K562 (cell line): Measurements from ENCODE around the gene ZNF138. TPM values are rescaled to one million over a fixed set of nuclear protein-coding genes. Genes with fewer than 3 reads are reported as not detected.

ENCODE experiments used
- ATAC-seq: fragments of 200-7000 bp; cut with Tn5 transposase; 3 replicates; pipeline ENCODE4 v1.9.1; 2020; ENCODE audit warnings: moderate library complexity
- BruUV-seq: library from RNA; stranded (reverse); fragments of 400-500 nt; replicated peaks from 2 replicates; lab custom pipeline; 2021; lab: Mats Ljungman, UMichigan
- CTCF ChIA-PET: fragments of 300-600 bp; formaldehyde crosslinking; extraction: SDS; loops from one replicate; lab custom pipeline; 2021; ENCODE audit warnings: low intra/inter-chr PET ratio; lab: Yijun Ruan, JAX
- POLR2A ChIA-PET: fragments of 300-600, 350-650 bp; sonication (Branson Sonifier 250); formaldehyde crosslinking; extraction: SDS; loops from one replicate; lab custom pipeline; 2021; ENCODE audit warnings: antibody characterized with exemption, inconsistent platforms; lab: Yijun Ruan, JAX
- DNase-seq, 4 experiments: peaks; one replicate each; pipeline versions ENCODE4 v3.0.0 to v3.0.0-alpha.2; 2011 to 2018; ENCODE audit warnings: low spot score in 3 of 4, mixed read lengths in 3 of 4; ENCODE audit errors: extremely low read depth in 1 of 4
- FAIRE-seq: peaks from 2 replicates; lab custom pipeline; 2011; peaks lifted over from hg19 to GRCh38; lab: Jason Lieb, UNC
- H2AFZ ChIP-seq: 2 replicates; pipeline ENCODE4 v1.6.0; 2011; ENCODE audit warnings: low read depth, low read length, control low read depth, inconsistent platforms
- H3K27ac ChIP-seq: fragments of 200-600 bp; 3 replicates; pipeline ENCODE4 v1.8.0; 2011; ENCODE audit warnings: low read depth, mild to moderate bottlenecking, control low read depth, inconsistent platforms, low read length, moderate library complexity, mixed read lengths; ENCODE audit errors: extremely low read depth
- H3K27me3 ChIP-seq, 2 experiments: fragments of 300-600 bp in 1 of 2; 2 replicates in 1 of 2; 3 replicates in 1 of 2; pipeline versions ENCODE4 v1.6.0 to v1.8.0; 2011; ENCODE audit warnings: inconsistent platforms in 2 of 2, low read length in 2 of 2, mild to moderate bottlenecking in 1 of 2, mixed read lengths in 1 of 2, moderate library complexity in 1 of 2; ENCODE audit not compliant: control insufficient read depth in 2 of 2, insufficient read depth in 2 of 2
- H3K36me3 ChIP-seq: fragments of 300-600 bp; 3 replicates; pipeline ENCODE4 v1.8.0; 2011; ENCODE audit warnings: mild to moderate bottlenecking, low read length, inconsistent platforms; ENCODE audit not compliant: control insufficient read depth, insufficient read depth
- H3K4me1 ChIP-seq, 2 experiments: fragments of 200-600 bp in 1 of 2; replicated peaks in 1 of 2; 2 replicates in 1 of 2; 3 replicates in 1 of 2; pipeline versions ENCODE4 v1.5.1 to v1.8.0; 2011; ENCODE audit warnings: inconsistent platforms in 2 of 2, low read length in 2 of 2, mild to moderate bottlenecking in 1 of 2, mixed read lengths in 1 of 2, moderate library complexity in 1 of 2; ENCODE audit not compliant: control insufficient read depth in 2 of 2, insufficient read depth in 2 of 2
- H3K4me2 ChIP-seq: 2 replicates; pipeline ENCODE4 v1.6.1; 2011; ENCODE audit warnings: low read length, control low read depth, inconsistent platforms, mixed read lengths; ENCODE audit not compliant: insufficient read depth
- H3K4me3 ChIP-seq: fragments of 200-600 bp; sonication (generic), shearing (Covaris generic); 2 replicates; pipeline ENCODE4 v1.5.1; 2016; ENCODE audit warnings: control low read depth, inconsistent platforms
- H3K79me2 ChIP-seq: fragments of 200-600 bp; 3 replicates; pipeline ENCODE4 v1.8.0; 2011; ENCODE audit warnings: low read length, inconsistent platforms; ENCODE audit not compliant: control insufficient read depth, insufficient read depth
- H3K9ac ChIP-seq, 2 experiments: 2 replicates each; pipeline versions ENCODE4 v1.6.0 to v1.6.1; 2011; ENCODE audit warnings: low read depth in 2 of 2, low read length in 2 of 2, control low read depth in 1 of 2, inconsistent platforms in 1 of 2, mild to moderate bottlenecking in 1 of 2, mixed read lengths in 1 of 2; ENCODE audit not compliant: insufficient read depth in 1 of 2
- H3K9me1 ChIP-seq: one replicate; pipeline ENCODE4 v1.6.0; 2011; ENCODE audit warnings: inconsistent platforms, mild to moderate bottlenecking, low read length, moderate library complexity; ENCODE audit not compliant: control insufficient read depth, insufficient read depth
- H3K9me3 ChIP-seq: replicated peaks from 2 replicates; pipeline ENCODE4 v1.5.1; 2011; ENCODE audit warnings: low read depth, low read length, inconsistent platforms; ENCODE audit not compliant: control insufficient read depth, insufficient read depth
- H4K20me1 ChIP-seq: replicated peaks from 2 replicates; pipeline ENCODE4 v1.6.1; 2011; ENCODE audit warnings: low read length, inconsistent platforms, mixed read lengths; ENCODE audit not compliant: control insufficient read depth, insufficient read depth
- EGR1 ChIP-seq: fragments of 450-650 bp; conservative IDR thresholded peaks from 2 replicates; pipeline ENCODE4 v1.6.1; 2017; ENCODE audit warnings: mild to moderate bottlenecking
- FOXK1 ChIP-seq: sonication (generic); formaldehyde crosslinking; IDR thresholded peaks from 2 replicates; pipeline ENCODE4 v1.8.0; 2022; ENCODE audit warnings: missing genetic modification reagents, mild to moderate bottlenecking, borderline replicate concordance
- KDM5B ChIP-seq: fragments of 200-600 bp; sonication (generic); IDR thresholded peaks from 2 replicates; pipeline ENCODE4 v1.6.1; 2012; ENCODE audit warnings: low read depth, mild to moderate bottlenecking, moderate library complexity, low read length, control low read depth, inconsistent platforms; ENCODE audit not compliant: insufficient replicate concordance
- MCM3 ChIP-seq: fragments of 450-650 bp; IDR thresholded peaks from 2 replicates; pipeline ENCODE4 v1.6.1; 2016
- NCOA4 ChIP-seq: fragments of 450-650 bp; IDR thresholded peaks from 2 replicates; pipeline ENCODE4 v1.6.1; 2018; ENCODE audit warnings: mild to moderate bottlenecking; ENCODE audit not compliant: partially characterized antibody
- PHTF2 ChIP-seq: fragments of 250-450 bp; sonication (Bioruptor Pico); IDR thresholded peaks from 2 replicates; pipeline ENCODE4 v1.5.0; 2021; ENCODE audit warnings: mild to moderate bottlenecking
- POLR2AphosphoS2 ChIP-seq: IDR thresholded peaks from 2 replicates; pipeline ENCODE4 v1.6.1; 2012; ENCODE audit warnings: low read length, improper control_type of control experiment
- RBM22 ChIP-seq: fragments of 200-400 bp; formaldehyde crosslinking; IDR thresholded peaks from 2 replicates; pipeline ENCODE4 v1.6.1; 2018; ENCODE audit warnings: low read length, low read depth; ENCODE audit not compliant: poor library complexity, severe bottlenecking
- RFX7 ChIP-seq: fragments of 250-450 bp; sonication (Bioruptor Pico); IDR thresholded peaks from 2 replicates; pipeline ENCODE4 v1.5.1; 2021; ENCODE audit warnings: mild to moderate bottlenecking
- SAFB2 ChIP-seq: fragments of 200-400 bp; formaldehyde crosslinking; IDR thresholded peaks from 2 replicates; pipeline ENCODE4 v1.6.1; 2018; ENCODE audit warnings: borderline replicate concordance, low read length, low read depth, moderate library complexity; ENCODE audit not compliant: severe bottlenecking
- SREBF2 ChIP-seq: sonication (generic); formaldehyde crosslinking; IDR thresholded peaks from 2 replicates; pipeline ENCODE4 v1.4.0; 2020; ENCODE audit warnings: mild to moderate bottlenecking, missing genetic modification reagents
- U2AF2 ChIP-seq: fragments of 200-400 bp; formaldehyde crosslinking; optimal IDR thresholded peaks from 2 replicates; pipeline ENCODE3; 2017; ENCODE audit warnings: low read depth, mild to moderate bottlenecking, low read length
- ZFP30 ChIP-seq: fragments of 250-450 bp; sonication (Bioruptor Pico); IDR thresholded peaks from 2 replicates; pipeline ENCODE4 v1.8.0; 2022; ENCODE audit warnings: moderate library complexity, mild to moderate bottlenecking, inconsistent platforms, borderline replicate concordance
- ZNF699 ChIP-seq: fragments of 250-450 bp; sonication (Bioruptor Pico); IDR thresholded peaks from 2 replicates; pipeline ENCODE4 v1.8.0; 2021; ENCODE audit warnings: mild to moderate bottlenecking, moderate library complexity; ENCODE audit not compliant: insufficient replicate concordance
- WGBS: fragments of 100-300 bp; shearing (Covaris generic); methylation state at CpG from one replicate; pipeline ENCODE4 v1.1.6; 2016; ENCODE audit warnings: low coverage, mixed read lengths; ENCODE audit not compliant: insufficient coverage; ENCODE audit errors: missing lambda C conversion rate; 5-methylcytosine and 5-hydroxymethylcytosine counted together
- in situ Hi-C: fragments of 300-500 bp; cut with MboI; formaldehyde crosslinking; loops from 4 replicates; pipeline ENCODE4 v1.15.0; 2018; ENCODE audit warnings: inconsistent platforms, mixed read lengths
- intact Hi-C: fragments of 100-400 bp; cut with micrococcal nuclease; formaldehyde crosslinking; loops from 2 replicates; pipeline ENCODE4 v1.14.2; 2022
- polyA plus RNA-seq, 8 experiments: library from polyadenylated mRNA; depleted of rRNA in 4 of 8; stranded (reverse) in 5 of 8; unstranded in 3 of 8; fragments of >200 nt; fragmentation: Nextera tagmentation in 2 of 8; fragmentation: Illumina TruSeq in 1 of 8; extraction: Ambion mirVana in 2 of 8; extraction: Trizol in 1 of 8; gene quantifications; 2 replicates each; pipeline versions ENCODE4 v1.2.1 to v1.2.3, GENCODE V29; 2011 to 2014; ENCODE audit warnings: inconsistent platforms in 1 of 8, missing spikeins in 1 of 8
- total RNA-seq, 7 experiments: library from RNA; depleted of rRNA in 6 of 7; stranded (reverse); fragments of >200 nt in 6 of 7; fragmentation: Illumina TruSeq in 2 of 7; extraction: Trizol in 2 of 7; gene quantifications; 2 replicates each; pipeline versions ENCODE4 v1.2.1 to v1.2.3, GENCODE V29; 2011 to 2021; ENCODE audit warnings: low replicate concordance in 1 of 7
- TF ChIP-seq, protein P1 (sequence below): IDR thresholded peaks from 2 replicates; pipeline ENCODE4 v1.6.1; 2011; ENCODE audit not compliant: insufficient read length; ENCODE audit errors: extremely low read depth
- TF ChIP-seq, protein P2 (sequence below): sonication (generic); formaldehyde crosslinking; IDR thresholded peaks from 2 replicates; pipeline ENCODE4 v1.8.0; 2022; ENCODE audit warnings: mild to moderate bottlenecking, missing genetic modification reagents
- TF ChIP-seq, protein P3 (sequence below): fragments of 250-450 bp; sonication (Bioruptor Pico); IDR thresholded peaks from 2 replicates; pipeline ENCODE4 v1.4.0; 2020

ZNF138 gene
- total and polyA plus RNA-seq, 9 of the 15 experiments (the other 6 are each of a cell fraction or from before 2014, with no cell fraction given), result 14.6 to 34.9 (median 22.6) TPM

DNA sequence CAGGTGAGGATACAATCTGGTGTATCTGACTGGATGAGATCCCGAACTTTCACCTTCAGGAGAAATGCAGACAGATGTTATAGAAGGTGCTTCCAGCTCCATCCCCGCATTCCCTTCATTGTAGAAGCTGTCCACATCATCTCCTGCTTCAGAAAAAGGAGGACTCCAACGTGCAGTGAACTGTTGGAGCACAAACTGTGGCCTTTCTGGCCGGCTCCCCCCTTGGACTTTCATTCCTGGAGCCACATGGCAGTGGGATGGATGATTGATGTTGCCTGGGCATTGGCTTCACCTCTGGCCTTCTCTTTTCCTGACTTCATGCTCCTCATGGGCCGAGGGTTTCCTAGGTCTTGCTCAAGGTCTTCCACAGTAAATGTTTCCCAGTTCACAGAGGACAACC, 79.3 kb downstream of the ZNF138 start:
- in situ Hi-C loops (no loop called here), intact Hi-C loops (no loop called here)
- peaks cover 0 to 10% of the 10 kb centered on the region in 2 experiments; a peak in 1 of 5 replicates for H3K4me1 ChIP-seq
- H3K36me3 ChIP-seq, result no peaks in the 10 kb centered on the region
- H3K9me3 ChIP-seq, result peaks cover 8% of the 10 kb centered on the region
- H3K4me2 ChIP-seq, result no peak overlapping the region
- BruUV-seq, result no TSS peak
- H3K9me1 ChIP-seq, result no peaks in the 10 kb centered on the region
- H3K27ac ChIP-seq, result no peak overlapping the region
- no peak overlapping the region for H3K9ac ChIP-seq
- TF ChIP-seq KDM5B (no peak), PHTF2 (no peak), RBM22 (no peak), MCM3 (no peak), POLR2AphosphoS2 (no peak), SAFB2 (no peak), ZFP30 (CRISPR knock-in tag) (no peak), RFX7 (CRISPR knock-in tag) (no peak), NCOA4 (no peak), U2AF2 (no peak), SREBF2 (CRISPR knock-in tag) (no peak), FOXK1 (no peak), ZNF699 (no peak), EGR1 (no peak)
- TF ChIP-seq, protein P1, sequence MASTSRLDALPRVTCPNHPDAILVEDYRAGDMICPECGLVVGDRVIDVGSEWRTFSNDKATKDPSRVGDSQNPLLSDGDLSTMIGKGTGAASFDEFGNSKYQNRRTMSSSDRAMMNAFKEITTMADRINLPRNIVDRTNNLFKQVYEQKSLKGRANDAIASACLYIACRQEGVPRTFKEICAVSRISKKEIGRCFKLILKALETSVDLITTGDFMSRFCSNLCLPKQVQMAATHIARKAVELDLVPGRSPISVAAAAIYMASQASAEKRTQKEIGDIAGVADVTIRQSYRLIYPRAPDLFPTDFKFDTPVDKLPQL, result no peak
- TF ChIP-seq, protein P2, sequence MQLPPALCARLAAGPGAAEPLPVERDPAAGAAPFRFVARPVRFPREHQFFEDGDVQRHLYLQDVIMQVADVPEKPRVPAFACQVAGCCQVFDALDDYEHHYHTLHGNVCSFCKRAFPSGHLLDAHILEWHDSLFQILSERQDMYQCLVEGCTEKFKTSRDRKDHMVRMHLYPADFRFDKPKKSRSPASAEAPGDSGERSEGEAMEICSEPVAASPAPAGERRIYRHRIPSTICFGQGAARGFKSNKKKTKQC (CRISPR knock-in tag), result no peak
- TF ChIP-seq, protein P3, sequence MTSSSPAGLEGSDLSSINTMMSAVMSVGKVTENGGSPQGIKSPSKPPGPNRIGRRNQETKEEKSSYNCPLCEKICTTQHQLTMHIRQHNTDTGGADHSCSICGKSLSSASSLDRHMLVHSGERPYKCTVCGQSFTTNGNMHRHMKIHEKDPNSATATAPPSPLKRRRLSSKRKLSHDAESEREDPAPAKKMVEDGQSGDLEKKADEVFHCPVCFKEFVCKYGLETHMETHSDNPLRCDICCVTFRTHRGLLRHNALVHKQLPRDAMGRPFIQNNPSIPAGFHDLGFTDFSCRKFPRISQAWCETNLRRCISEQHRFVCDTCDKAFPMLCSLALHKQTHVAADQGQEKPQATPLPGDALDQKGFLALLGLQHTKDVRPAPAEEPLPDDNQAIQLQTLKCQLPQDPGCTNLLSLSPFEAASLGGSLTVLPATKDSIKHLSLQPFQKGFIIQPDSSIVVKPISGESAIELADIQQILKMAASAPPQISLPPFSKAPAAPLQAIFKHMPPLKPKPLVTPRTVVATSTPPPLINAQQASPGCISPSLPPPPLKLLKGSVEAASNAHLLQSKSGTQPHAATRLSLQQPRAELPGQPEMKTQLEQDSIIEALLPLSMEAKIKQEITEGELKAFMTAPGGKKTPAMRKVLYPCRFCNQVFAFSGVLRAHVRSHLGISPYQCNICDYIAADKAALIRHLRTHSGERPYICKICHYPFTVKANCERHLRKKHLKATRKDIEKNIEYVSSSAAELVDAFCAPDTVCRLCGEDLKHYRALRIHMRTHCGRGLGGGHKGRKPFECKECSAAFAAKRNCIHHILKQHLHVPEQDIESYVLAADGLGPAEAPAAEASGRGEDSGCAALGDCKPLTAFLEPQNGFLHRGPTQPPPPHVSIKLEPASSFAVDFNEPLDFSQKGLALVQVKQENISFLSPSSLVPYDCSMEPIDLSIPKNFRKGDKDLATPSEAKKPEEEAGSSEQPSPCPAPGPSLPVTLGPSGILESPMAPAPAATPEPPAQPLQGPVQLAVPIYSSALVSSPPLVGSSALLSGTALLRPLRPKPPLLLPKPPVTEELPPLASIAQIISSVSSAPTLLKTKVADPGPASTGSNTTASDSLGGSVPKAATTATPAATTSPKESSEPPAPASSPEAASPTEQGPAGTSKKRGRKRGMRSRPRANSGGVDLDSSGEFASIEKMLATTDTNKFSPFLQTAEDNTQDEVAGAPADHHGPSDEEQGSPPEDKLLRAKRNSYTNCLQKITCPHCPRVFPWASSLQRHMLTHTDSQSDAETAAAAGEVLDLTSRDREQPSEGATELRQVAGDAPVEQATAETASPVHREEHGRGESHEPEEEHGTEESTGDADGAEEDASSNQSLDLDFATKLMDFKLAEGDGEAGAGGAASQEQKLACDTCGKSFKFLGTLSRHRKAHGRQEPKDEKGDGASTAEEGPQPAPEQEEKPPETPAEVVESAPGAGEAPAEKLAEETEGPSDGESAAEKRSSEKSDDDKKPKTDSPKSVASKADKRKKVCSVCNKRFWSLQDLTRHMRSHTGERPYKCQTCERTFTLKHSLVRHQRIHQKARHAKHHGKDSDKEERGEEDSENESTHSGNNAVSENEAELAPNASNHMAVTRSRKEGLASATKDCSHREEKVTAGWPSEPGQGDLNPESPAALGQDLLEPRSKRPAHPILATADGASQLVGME, result no peak
- TF ChIP-seq, all 486 proteins: peak for 0
- ChIA-PET CTCF (no interaction called here), POLR2A (interaction anchor here (0.6 kb wide), 1 partner anchor 392 kb away, joined by 3 read pairs; no protein-coding TSS in a partner anchor)
- FAIRE-seq (no peak), DNase-seq (peak in 1 of 4 experiments; percentile 4), ATAC-seq (no peak)
- H3K79me2 ChIP-seq, result no peaks in the 10 kb centered on the region
- no peak overlapping the region for H2AFZ ChIP-seq
- 5% methylated on average over 5 of the region's 5 CpGs for WGBS
- H3K4me3 ChIP-seq, result no peak overlapping the region
- H4K20me1 ChIP-seq, result no peaks in the 10 kb centered on the region
- H3K27me3 ChIP-seq, result no peaks in the 10 kb centered on the region; a peak in 2 of 5 replicates
